Measurements from ENCODE around the gene CD151. TPM values are rescaled to one million over a fixed set of nuclear protein-coding genes. Genes with fewer than 3 reads are reported as not detected.

Gene CD151
- total RNA-seq, 2 experiments from 2014 or later = 0.28 to 0.84 TPM

DNA sequence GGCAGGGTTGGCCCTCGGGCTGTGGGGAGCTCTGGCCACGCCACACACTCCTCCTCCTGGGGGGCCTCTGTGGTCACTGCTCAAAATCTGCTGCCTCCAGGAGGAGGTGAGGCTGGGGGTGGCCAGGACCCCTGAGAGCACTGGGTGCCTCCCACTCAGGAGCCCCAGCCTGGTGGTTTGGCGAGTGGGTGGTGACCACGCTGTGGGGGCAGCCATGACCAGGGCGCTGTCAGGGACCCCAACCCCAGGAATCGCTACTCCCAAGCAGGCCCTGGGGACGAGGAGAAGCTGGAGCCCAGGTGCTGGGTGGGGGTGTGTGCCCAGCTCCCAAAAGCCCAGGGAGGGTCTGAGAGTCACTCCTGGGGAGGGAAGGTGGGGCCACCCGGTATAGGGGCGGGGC, 40.0 kb downstream of the CD151 start:
- DNase-seq (ENCODE audit: low spot score) = no peak
- no peak for TF ChIP-seq EZH2phosphoT487 (IDR thresholded peaks at IDR 0.05; ENCODE audit: borderline replicate concordance, low read depth, low read length)
- TF ChIP-seq, protein P1, sequence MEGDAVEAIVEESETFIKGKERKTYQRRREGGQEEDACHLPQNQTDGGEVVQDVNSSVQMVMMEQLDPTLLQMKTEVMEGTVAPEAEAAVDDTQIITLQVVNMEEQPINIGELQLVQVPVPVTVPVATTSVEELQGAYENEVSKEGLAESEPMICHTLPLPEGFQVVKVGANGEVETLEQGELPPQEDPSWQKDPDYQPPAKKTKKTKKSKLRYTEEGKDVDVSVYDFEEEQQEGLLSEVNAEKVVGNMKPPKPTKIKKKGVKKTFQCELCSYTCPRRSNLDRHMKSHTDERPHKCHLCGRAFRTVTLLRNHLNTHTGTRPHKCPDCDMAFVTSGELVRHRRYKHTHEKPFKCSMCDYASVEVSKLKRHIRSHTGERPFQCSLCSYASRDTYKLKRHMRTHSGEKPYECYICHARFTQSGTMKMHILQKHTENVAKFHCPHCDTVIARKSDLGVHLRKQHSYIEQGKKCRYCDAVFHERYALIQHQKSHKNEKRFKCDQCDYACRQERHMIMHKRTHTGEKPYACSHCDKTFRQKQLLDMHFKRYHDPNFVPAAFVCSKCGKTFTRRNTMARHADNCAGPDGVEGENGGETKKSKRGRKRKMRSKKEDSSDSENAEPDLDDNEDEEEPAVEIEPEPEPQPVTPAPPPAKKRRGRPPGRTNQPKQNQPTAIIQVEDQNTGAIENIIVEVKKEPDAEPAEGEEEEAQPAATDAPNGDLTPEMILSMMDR (conservative IDR thresholded peaks at IDR 0.05; ENCODE audit: low read length) = no peak
- H3K79me2 ChIP-seq (ENCODE audit: insufficient read depth, low read depth, low read length) = no peaks in the 10 kb centered on the region
- BruUV-seq (replicated peaks) = no TSS peak
- H3K4me2 ChIP-seq (ENCODE audit: low read length) = no peak overlapping the region
- no peaks in the 10 kb centered on the region for H3K4me1 ChIP-seq (ENCODE audit: insufficient read depth, low read length, poor library complexity, severe bottlenecking)
- peaks cover 6% of the 10 kb centered on the region; the same call in 1 of the 2 replicates for H3K36me3 ChIP-seq (ENCODE audit: insufficient read depth, low read length)
- ChIA-PET POLR2A (interaction anchor here (0.6 kb wide), 1 partner anchor 83 kb away, joined by 3 read pairs; the partner anchor contains the start of gene CEND1), CTCF (ENCODE audit: unreplicated experiment) (no interaction called here)
- no peaks in the 10 kb centered on the region for H4K20me1 ChIP-seq (ENCODE audit: insufficient read depth, low read length)
- H3K27ac ChIP-seq (ENCODE audit: low read depth, low read length, poor library complexity, severe bottlenecking) = no peak overlapping the region
- no peaks in the 10 kb centered on the region for H3K9me3 ChIP-seq (ENCODE audit: low read length)
- H3K9me2 ChIP-seq (ENCODE audit: insufficient read depth, low read length) = no peaks in the 10 kb centered on the region
- H2AFZ ChIP-seq (ENCODE audit: low read length) = no peak overlapping the region
- intact Hi-C loops (cut with micrococcal nuclease; ENCODE audit: unreplicated experiment) = no loop called here
- H3K4me3 ChIP-seq (ENCODE audit: low read depth, low read length, poor library complexity, severe bottlenecking) = no peak overlapping the region

DNA sequence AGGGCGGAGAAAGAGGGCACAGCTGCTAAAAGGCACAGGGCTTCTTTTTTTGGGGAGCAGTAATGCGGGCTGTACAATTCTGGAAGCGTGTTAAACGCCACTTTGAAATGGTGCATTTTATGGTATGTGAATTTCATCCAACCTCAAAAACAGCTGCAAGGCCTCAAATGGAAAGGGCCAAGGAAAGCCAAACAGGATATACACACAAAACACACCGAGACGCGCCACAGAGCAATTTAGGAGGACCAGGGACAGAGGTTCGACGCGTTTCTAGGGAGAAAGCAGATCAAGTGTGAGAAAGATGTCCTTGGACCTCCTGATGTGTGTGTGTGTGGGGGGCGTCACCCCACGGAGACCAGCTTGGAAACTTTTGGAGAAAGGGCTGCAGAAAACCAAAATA, 41.0 kb downstream of the CD151 start:
- intact Hi-C loops (cut with micrococcal nuclease; ENCODE audit: unreplicated experiment) = no loop called here
- Histone ChIP-seq H3K27ac (ENCODE audit: low read depth, low read length, poor library complexity, severe bottlenecking) (no peak overlapping the region), H4K20me1 (ENCODE audit: insufficient read depth, low read length) (no peaks in the 10 kb centered on the region), H3K9me2 (ENCODE audit: insufficient read depth, low read length) (no peaks in the 10 kb centered on the region), H3K9me3 (ENCODE audit: low read length) (no peaks in the 10 kb centered on the region), H3K36me3 (ENCODE audit: insufficient read depth, low read length) (peaks cover 9% of the 10 kb centered on the region; the same call in 1 of the 2 replicates), H3K4me3 (ENCODE audit: low read depth, low read length, poor library complexity, severe bottlenecking) (no peak overlapping the region), H3K79me2 (ENCODE audit: insufficient read depth, low read depth, low read length) (no peaks in the 10 kb centered on the region), H2AFZ (ENCODE audit: low read length) (no peak overlapping the region), H3K4me2 (ENCODE audit: low read length) (no peak overlapping the region), H3K4me1 (ENCODE audit: insufficient read depth, low read length, poor library complexity, severe bottlenecking) (no peaks in the 10 kb centered on the region)
- ChIA-PET CTCF (ENCODE audit: unreplicated experiment) (no interaction called here), POLR2A (no interaction called here)
- DNase-seq (ENCODE audit: low spot score) = no peak
- TF ChIP-seq, protein P1 (conservative IDR thresholded peaks at IDR 0.05; ENCODE audit: low read length) = no peak
- no peak for TF ChIP-seq EZH2phosphoT487 (IDR thresholded peaks at IDR 0.05; ENCODE audit: borderline replicate concordance, low read depth, low read length)
- no TSS peak for BruUV-seq (replicated peaks)

DNA sequence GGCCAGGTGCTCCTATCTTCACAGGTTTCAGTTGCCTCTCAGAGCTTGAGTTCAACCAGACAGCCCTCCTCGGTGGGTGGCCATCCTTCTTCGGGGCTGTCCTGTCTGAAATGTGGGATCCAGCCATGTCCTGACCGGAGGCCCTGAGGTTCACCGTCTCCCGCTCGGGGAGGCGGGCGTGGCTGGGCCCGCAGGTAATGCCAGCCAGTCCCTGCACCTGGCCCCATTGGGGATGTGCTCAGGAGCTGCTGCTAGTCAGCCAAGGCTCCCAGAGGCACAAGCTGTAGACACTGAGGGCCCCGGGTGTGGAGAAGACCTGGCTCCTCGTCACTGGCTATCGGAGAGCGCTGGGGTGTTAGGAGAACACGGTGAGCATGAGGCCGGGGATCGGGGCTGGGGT, 42.5 kb downstream of the CD151 start:
- intact Hi-C loops (cut with micrococcal nuclease; ENCODE audit: unreplicated experiment) = no loop called here
- Histone ChIP-seq H3K4me1 (ENCODE audit: insufficient read depth, low read length, poor library complexity, severe bottlenecking) (no peaks in the 10 kb centered on the region), H3K9me3 (ENCODE audit: low read length) (no peaks in the 10 kb centered on the region), H3K27ac (ENCODE audit: low read depth, low read length, poor library complexity, severe bottlenecking) (no peak overlapping the region), H3K79me2 (ENCODE audit: insufficient read depth, low read depth, low read length) (no peaks in the 10 kb centered on the region), H4K20me1 (ENCODE audit: insufficient read depth, low read length) (no peaks in the 10 kb centered on the region), H3K4me3 (ENCODE audit: low read depth, low read length, poor library complexity, severe bottlenecking) (no peak overlapping the region), H3K4me2 (ENCODE audit: low read length) (no peak overlapping the region), H2AFZ (ENCODE audit: low read length) (no peak overlapping the region), H3K36me3 (ENCODE audit: insufficient read depth, low read length) (peaks cover 21% of the 10 kb centered on the region), H3K9me2 (ENCODE audit: insufficient read depth, low read length) (no peaks in the 10 kb centered on the region)
- CTCF ChIA-PET (ENCODE audit: unreplicated experiment) = no interaction called here
- POLR2A ChIA-PET = no interaction called here
- TF ChIP-seq EZH2phosphoT487 (IDR thresholded peaks at IDR 0.05; ENCODE audit: borderline replicate concordance, low read depth, low read length) = no peak
- TF ChIP-seq, protein P1 (conservative IDR thresholded peaks at IDR 0.05; ENCODE audit: low read length) = no peak
- DNase-seq (ENCODE audit: low spot score) = no peak
- no TSS peak for BruUV-seq (replicated peaks)
